GM21447 (cell line): Measurements from ENCODE around the gene ZNF587.
"Not testable (repeated sequence)": the region's sequence is repeated elsewhere in the genome, so short reads cannot be mapped to it uniquely, and the experiment has no call there.

Source experiments
- ATAC-seq: cut with Tn5 transposase; IDR thresholded peaks from one replicate; pipeline ENCODE4 v1.9.1; 2021; ENCODE audit not compliant: unreplicated experiment

Gene ZNF587

GRCh38 chr19:57886046-57886445 lies 36.4 kb downstream of the ZNF587 start:
- ATAC-seq = no peak

- no peak for ATAC-seq
Measured at GRCh38 chr19:57887195-57887941, 37.7 kb downstream of the ZNF587 start.

GRCh38 chr19:57888107-57888559 lies 38.5 kb downstream of the ZNF587 start:
- no peak for ATAC-seq

- ATAC-seq = peak; percentile 84
Measured at GRCh38 chr19:57888560-57889231, 39.0 kb downstream of the ZNF587 start, which contains the start of gene ZNF814. ZNF814 (minus strand) TSS chr19:57889037; CDS start chr19:57888802, 235 bp downstream.

- not testable (repeated sequence) for ATAC-seq
Measured at GRCh38 chr19:57890706-57891105, 41.0 kb downstream of the ZNF587 start.

- no peak for ATAC-seq
Measured at GRCh38 chr19:57900311-57900710, 50.7 kb downstream of the ZNF587 start.

- no peak for ATAC-seq
Measured at GRCh38 chr19:57903618-57904184, 54.0 kb downstream of the ZNF587 start.

- no peak for ATAC-seq
Measured at GRCh38 chr19:57905258-57905657, 55.6 kb downstream of the ZNF587 start.

GRCh38 chr19:57907394-57907793 lies 57.7 kb downstream of the ZNF587 start:
- no peak for ATAC-seq

GRCh38 chr19:57914531-57914930 lies 64.9 kb downstream of the ZNF587 start:
- no peak for ATAC-seq
